Stimulated activated CD4-positive, alpha-beta T cell treated with anti-CD3 and anti-CD28 coated beads, Interleukin-15, amount 100 ng/mL, for 1 hour (primary cell): ENCODE results near the gene XCL1.
"Not testable (repeated sequence)": the region's sequence is repeated elsewhere in the genome, so short reads cannot be mapped to it uniquely, and the experiment has no call there.

Experiments used
- DNase-seq, 2 donors: peaks; one replicate each; pipeline ENCODE4 v3.0.0-alpha.2; 2020; ENCODE audit warnings: low read depth in 1 of 2, low spot score in 1 of 2

Gene XCL1

GRCh38 chr1:168576245-168576688 lies at the start of gene XCL1:
XCL1 (plus strand) TSS chr1:168576605; CDS start chr1:168576638, 33 bp downstream.
- DNase-seq = not testable (repeated sequence)

- DNase-seq = no peak
These were observed 46.9 kb upstream of the XCL1 start for GRCh38 chr1:168529518-168529917.

- DNase-seq = no peak
These were observed 44.6 kb upstream of the XCL1 start for GRCh38 chr1:168531615-168532345.

GRCh38 chr1:168535536-168535935 lies 40.9 kb upstream of the XCL1 start:
- DNase-seq = no peak

GRCh38 chr1:168540798-168541197 lies 35.6 kb upstream of the XCL1 start:
- not testable (repeated sequence) for DNase-seq

GRCh38 chr1:168542978-168543377 lies 33.4 kb upstream of the XCL1 start:
- DNase-seq = not testable (repeated sequence)

GRCh38 chr1:168543840-168544498 lies 32.4 kb upstream of the XCL1 start, which contains the start of gene XCL2:
XCL2 (minus strand) TSS chr1:168543997; CDS start chr1:168543964, 33 bp downstream.
- not testable (repeated sequence) for DNase-seq

GRCh38 chr1:168545678-168546552 lies 30.5 kb upstream of the XCL1 start:
- not testable (repeated sequence) for DNase-seq

- not testable (repeated sequence) for DNase-seq
These were observed 29.9 kb upstream of the XCL1 start for GRCh38 chr1:168546553-168546895.

- DNase-seq = no peak
These were observed 25.4 kb upstream of the XCL1 start for GRCh38 chr1:168550971-168551370.

- DNase-seq = no peak
These were observed 24.7 kb upstream of the XCL1 start for GRCh38 chr1:168551688-168552087.

GRCh38 chr1:168552961-168553360 lies 23.4 kb upstream of the XCL1 start:
- DNase-seq = no peak

GRCh38 chr1:168553680-168554553 lies 22.5 kb upstream of the XCL1 start:
- DNase-seq = no peak

GRCh38 chr1:168554603-168555483 lies 21.6 kb upstream of the XCL1 start:
- DNase-seq = no peak

GRCh38 chr1:168555508-168556046 lies 20.8 kb upstream of the XCL1 start:
- no peak for DNase-seq

GRCh38 chr1:168556647-168557046 lies 19.8 kb upstream of the XCL1 start:
- no peak for DNase-seq

GRCh38 chr1:168560370-168560769 lies 16.0 kb upstream of the XCL1 start:
- no peak for DNase-seq

- no peak for DNase-seq
These were observed 14.4 kb upstream of the XCL1 start for GRCh38 chr1:168561989-168562388.

- DNase-seq = no peak
These were observed 10.6 kb upstream of the XCL1 start for GRCh38 chr1:168565825-168566224.
